22Rv1 (cell line): ENCODE measurements around the gene FYN.

ENCODE experiments used
- H3K27ac ChIP-seq: fragments of 450-650 bp; 2 replicates; pipeline ENCODE4 v1.5.1; 2017
- CTCF ChIP-seq: fragments of 450-650 bp; IDR thresholded peaks from 2 replicates; pipeline ENCODE4 v1.5.1; 2017; ENCODE audit warnings: mild to moderate bottlenecking
- ZFX ChIP-seq: fragments of 450-650 bp; IDR thresholded peaks from 2 replicates; pipeline ENCODE4 v1.6.1; 2017; ENCODE audit warnings: antibody characterized with exemption, borderline replicate concordance

Gene FYN

GRCh38 chr6:111795558-111795957 is 77.7 kb downstream of the FYN start:
- H3K27ac ChIP-seq: no peak overlapping the region
- TF ChIP-seq CTCF: no peak
- no peak for TF ChIP-seq ZFX

- H3K27ac ChIP-seq: no peak overlapping the region
- no peak for TF ChIP-seq CTCF
- TF ChIP-seq ZFX: no peak
These were observed 78.4 kb downstream of the FYN start for GRCh38 chr6:111794727-111795452.

GRCh38 chr6:111794300-111794699 is 79.0 kb downstream of the FYN start:
- TF ChIP-seq ZFX (no peak), CTCF (no peak)
- H3K27ac ChIP-seq: no peak overlapping the region

- TF ChIP-seq CTCF (no peak), ZFX (no peak)
- no peak overlapping the region for H3K27ac ChIP-seq
These were observed 79.5 kb downstream of the FYN start for GRCh38 chr6:111793711-111794111.

GRCh38 chr6:111792914-111793700 is 80.1 kb downstream of the FYN start:
- no peak overlapping the region for H3K27ac ChIP-seq
- TF ChIP-seq ZFX (no peak), CTCF (no peak)

- no peak for TF ChIP-seq CTCF
- H3K27ac ChIP-seq: no peak overlapping the region
These were observed 81.0 kb downstream of the FYN start for GRCh38 chr6:111792241-111792640.

GRCh38 chr6:111791415-111791814 is 81.8 kb downstream of the FYN start:
- TF ChIP-seq ZFX (no peak), CTCF (no peak)
- no peak overlapping the region for H3K27ac ChIP-seq
